Keratinocyte (primary cell): ENCODE results near the gene KDM4F. TPM values are rescaled to one million over a fixed set of nuclear protein-coding genes. Genes with fewer than 3 reads are reported as not detected.

ENCODE experiments used
- DNase-seq: peaks from one replicate; pipeline ENCODE4 v3.0.0-alpha.2; 2011; ENCODE audit warnings: low read depth, missing footprints, low spot score
- FAIRE-seq: peaks from 2 replicates; lab custom pipeline; 2011; peaks lifted over from hg19 to GRCh38; lab: Jason Lieb, UNC
- H2AFZ ChIP-seq: 2 replicates; pipeline ENCODE4 v1.6.0; 2012; ENCODE audit warnings: low read length, control low read depth, inconsistent platforms; ENCODE audit not compliant: control insufficient read depth
- H3K27ac ChIP-seq: 2 replicates; pipeline ENCODE4 v1.5.1; 2011; ENCODE audit warnings: low read length; ENCODE audit not compliant: control insufficient read depth, insufficient read depth
- H3K27me3 ChIP-seq: 3 replicates; pipeline ENCODE4 v1.6.0; 2011; ENCODE audit warnings: low read length; ENCODE audit not compliant: control insufficient read depth, insufficient read depth; ENCODE audit errors: extremely low read depth
- H3K36me3 ChIP-seq, 2 experiments: 2 replicates in 1 of 2; 3 replicates in 1 of 2; pipeline ENCODE4 v1.5.1; 2011; ENCODE audit warnings: low read length in 2 of 2, mild to moderate bottlenecking in 1 of 2; ENCODE audit not compliant: control insufficient read depth in 2 of 2, insufficient read depth in 2 of 2; ENCODE audit errors: extremely low read depth in 1 of 2
- H3K4me1 ChIP-seq: 3 replicates; pipeline ENCODE4 v1.5.1; 2011; ENCODE audit warnings: low read length; ENCODE audit not compliant: control insufficient read depth, insufficient read depth; ENCODE audit errors: extremely low read depth
- H3K4me2 ChIP-seq: 3 replicates; pipeline ENCODE4 v1.6.0; 2011; ENCODE audit warnings: low read depth, low read length; ENCODE audit not compliant: control insufficient read depth, insufficient read depth; ENCODE audit errors: extremely low read depth
- H3K4me3 ChIP-seq, 3 experiments: fragments of 200-600 bp in 1 of 3; sonication (generic) in 1 of 3; 2 replicates in 2 of 3; 3 replicates in 1 of 3; pipeline ENCODE4 v1.5.1; 2011 to 2016; ENCODE audit warnings: low read length in 3 of 3, mild to moderate bottlenecking in 3 of 3, control low read depth in 2 of 3, inconsistent platforms in 1 of 3, low read depth in 1 of 3, mixed read lengths in 1 of 3, mixed run types in 1 of 3, moderate library complexity in 1 of 3; ENCODE audit not compliant: control insufficient read depth in 2 of 3, insufficient read depth in 2 of 3; ENCODE audit errors: extremely low read depth in 1 of 3
- H3K79me2 ChIP-seq: 2 replicates; pipeline ENCODE4 v1.6.0; 2012; ENCODE audit warnings: low read length; ENCODE audit not compliant: control insufficient read depth, insufficient read depth
- H3K9ac ChIP-seq: 3 replicates; pipeline ENCODE4 v1.6.0; 2011; ENCODE audit warnings: low read length; ENCODE audit not compliant: control insufficient read depth, insufficient read depth; ENCODE audit errors: extremely low read depth
- H3K9me1 ChIP-seq: 3 replicates; pipeline ENCODE4 v1.6.0; 2011; ENCODE audit warnings: low read length; ENCODE audit not compliant: control insufficient read depth, insufficient read depth; ENCODE audit errors: extremely low read depth
- H3K9me3 ChIP-seq: 2 replicates; pipeline ENCODE4 v1.5.1; 2012; ENCODE audit warnings: low read depth, low read length; ENCODE audit not compliant: control insufficient read depth
- H4K20me1 ChIP-seq: 3 replicates; pipeline ENCODE4 v1.6.0; 2011; ENCODE audit warnings: low read length; ENCODE audit not compliant: control insufficient read depth, insufficient read depth; ENCODE audit errors: extremely low read depth
- CTCF ChIP-seq, 3 experiments: IDR thresholded peaks in 1 of 3; conservative IDR thresholded peaks in 1 of 3; optimal IDR thresholded peaks in 1 of 3; 2 replicates in 2 of 3; 3 replicates in 1 of 3; pipeline versions ENCODE3 to v1.5.1; 2011; ENCODE audit warnings: low read length in 3 of 3, mild to moderate bottlenecking in 3 of 3, moderate library complexity in 2 of 3, control low read depth in 1 of 3, inconsistent platforms in 1 of 3; ENCODE audit not compliant: insufficient read depth in 2 of 3; ENCODE audit errors: extremely low read depth in 1 of 3
- EZH2 ChIP-seq: IDR thresholded peaks from one replicate; pipeline ENCODE4 v1.6.1; 2012; ENCODE audit warnings: inconsistent platforms, mild to moderate bottlenecking, low read length, moderate library complexity
- dilution Hi-C: fragments of 300-500 bp; cut with MboI; formaldehyde crosslinking; loops from one replicate; pipeline ENCODE4 v1.7.0; 2020; ENCODE audit warnings: low sequenced_read_pairs; ENCODE audit not compliant: extremely low pct_ligation_motif_present
- polyA plus RNA-seq, 5 experiments: library from polyadenylated mRNA; depleted of rRNA in 3 of 5; stranded (reverse) in 3 of 5; stranded (forward) in 1 of 5; unstranded in 1 of 5; fragments of >200 nt; gene quantifications; 1 replicate in 1 of 5; 2 replicates in 3 of 5; 3 replicates in 1 of 5; pipeline versions ENCODE4 v1.2.1 to v1.2.3, GENCODE V29; 2011 to 2012; ENCODE audit warnings: missing spikeins in 2 of 5, low read depth in 1 of 5, low replicate concordance in 1 of 5

Gene KDM4F
- polyA plus RNA-seq, 1 donor (not counting 4 experiments of a cell fraction or from before 2014, with no cell fraction given) = not detected

DNA sequence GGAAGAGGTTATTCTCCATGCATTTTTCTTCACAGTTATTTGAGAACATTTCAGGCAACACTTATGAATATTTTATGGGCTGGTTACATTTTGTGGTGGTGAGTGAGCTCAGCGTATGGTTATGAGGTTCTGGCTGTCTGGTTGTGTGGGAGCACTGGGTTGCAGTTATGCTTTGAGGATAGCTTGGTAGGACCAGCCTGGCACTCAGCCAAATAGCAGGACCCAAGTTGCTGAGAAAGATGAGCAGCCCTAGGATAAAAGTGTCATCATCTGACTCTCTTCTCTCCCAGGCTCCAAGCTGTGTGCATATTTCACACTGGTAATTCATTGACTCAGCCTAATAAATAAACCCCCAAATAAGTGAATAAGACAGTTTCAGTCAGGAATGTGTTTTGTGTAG lies 9.4 kb downstream of the KDM4F start:
- no peak for DNase-seq
- H3K9ac ChIP-seq = no peak overlapping the region
- dilution Hi-C loops = no loop called here
- H3K36me3 ChIP-seq = no peaks in the 10 kb centered on the region
- H3K4me1 ChIP-seq = no peaks in the 10 kb centered on the region
- H3K27ac ChIP-seq = no peak overlapping the region
- H4K20me1 ChIP-seq = no peaks in the 10 kb centered on the region
- no peaks in the 10 kb centered on the region for H3K9me3 ChIP-seq
- no peak for TF ChIP-seq CTCF (optimal IDR thresholded peaks at IDR 0.05 in 1 of 3, IDR thresholded peaks at IDR 0.05 in 1 of 3, conservative IDR thresholded peaks at IDR 0.05 in 1 of 3; ENCODE audit: extremely low read depth in 1 of 3, insufficient read depth in 2 of 3, low read length in 3 of 3)
- no peak for TF ChIP-seq EZH2
- no peak overlapping the region for H3K4me2 ChIP-seq
- no peaks in the 10 kb centered on the region for H3K79me2 ChIP-seq
- H3K9me1 ChIP-seq = no peaks in the 10 kb centered on the region
- H3K4me3 ChIP-seq = no peak overlapping the region
- H3K27me3 ChIP-seq = peaks cover 6% of the 10 kb centered on the region
- no peak overlapping the region for H2AFZ ChIP-seq
- no peak for FAIRE-seq

DNA sequence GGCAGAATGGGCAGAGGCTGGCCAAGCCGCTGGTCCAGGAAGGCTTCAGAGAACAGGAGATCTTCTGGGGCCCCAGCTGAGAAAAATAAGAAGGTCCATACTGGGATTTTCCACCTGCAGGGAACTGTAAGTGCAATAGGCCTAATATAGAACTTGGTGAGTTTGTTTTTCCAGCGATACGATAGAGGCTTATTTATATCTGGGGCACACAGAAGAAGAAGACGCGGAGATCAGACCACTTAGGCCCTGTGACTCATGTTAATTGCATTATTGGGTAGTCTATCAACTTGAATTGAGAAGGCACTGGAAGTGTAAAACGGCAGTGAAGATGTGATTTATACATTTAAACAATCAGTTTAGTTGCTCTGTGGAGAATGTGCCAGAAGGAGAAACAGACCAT lies 9.8 kb downstream of the KDM4F start:
- TF ChIP-seq CTCF (optimal IDR thresholded peaks at IDR 0.05 in 1 of 3, IDR thresholded peaks at IDR 0.05 in 1 of 3, conservative IDR thresholded peaks at IDR 0.05 in 1 of 3; ENCODE audit: extremely low read depth in 1 of 3, insufficient read depth in 2 of 3, low read length in 3 of 3) (no peak), EZH2 (no peak)
- no peaks in the 10 kb centered on the region for H3K9me1 ChIP-seq
- no peaks in the 10 kb centered on the region for H3K36me3 ChIP-seq
- no peaks in the 10 kb centered on the region for H3K4me1 ChIP-seq
- no peaks in the 10 kb centered on the region for H3K9me3 ChIP-seq
- dilution Hi-C loops = no loop called here
- no peaks in the 10 kb centered on the region for H4K20me1 ChIP-seq
- peaks cover 1% of the 10 kb centered on the region for H3K27me3 ChIP-seq
- no peak overlapping the region for H3K9ac ChIP-seq
- DNase-seq (no peak), FAIRE-seq (no peak)
- H3K4me3 ChIP-seq = no peak overlapping the region
- no peaks in the 10 kb centered on the region for H3K79me2 ChIP-seq
- no peak overlapping the region for H3K4me2 ChIP-seq
- H3K27ac ChIP-seq = no peak overlapping the region
- no peak overlapping the region for H2AFZ ChIP-seq
